Measurements from ENCODE around the gene TMEM255B.
"Not testable (repeated sequence)": the region's sequence is repeated elsewhere in the genome, so short reads cannot be mapped to it uniquely, and the experiment has no call there.

The TMEM255B gene

GRCh38 chr13:113750554-113751399 lies 8.2 kb upstream of the TMEM255B start:
- no peak for DNase-seq

GRCh38 chr13:113751491-113751890 lies 7.5 kb upstream of the TMEM255B start:
- DNase-seq: no peak

- not testable (repeated sequence) for DNase-seq
Observed at GRCh38 chr13:113752211-113752986, 6.6 kb upstream of the TMEM255B start.

- no peak for DNase-seq
Observed at GRCh38 chr13:113753171-113753570, 5.9 kb upstream of the TMEM255B start.

GRCh38 chr13:113754242-113754641 lies 4.8 kb upstream of the TMEM255B start:
- DNase-seq: no peak

GRCh38 chr13:113754691-113755090 lies 4.3 kb upstream of the TMEM255B start:
- no peak for DNase-seq

- DNase-seq: no peak
Observed at GRCh38 chr13:113756441-113757097, 2.5 kb upstream of the TMEM255B start.

GRCh38 chr13:113759525-113760137 lies 605 bp downstream of the TMEM255B start:
- no peak for DNase-seq

- DNase-seq: no peak
Observed at GRCh38 chr13:113761136-113761535, 2.1 kb downstream of the TMEM255B start.

- DNase-seq: no peak
Observed at GRCh38 chr13:113762075-113762474, 3.0 kb downstream of the TMEM255B start.

GRCh38 chr13:113762538-113762937 lies 3.5 kb downstream of the TMEM255B start:
- DNase-seq: no peak

GRCh38 chr13:113763254-113763653 lies 4.2 kb downstream of the TMEM255B start:
- no peak for DNase-seq

- no peak for DNase-seq
Observed at GRCh38 chr13:113763961-113764792, 5.2 kb downstream of the TMEM255B start.

- no peak for DNase-seq
Observed at GRCh38 chr13:113764793-113765563, 6.0 kb downstream of the TMEM255B start.

GRCh38 chr13:113765564-113765910 lies 6.5 kb downstream of the TMEM255B start:
- no peak for DNase-seq

GRCh38 chr13:113766035-113766800 lies 7.2 kb downstream of the TMEM255B start:
- no peak for DNase-seq

- DNase-seq: no peak
Observed at GRCh38 chr13:113767366-113767765, 8.3 kb downstream of the TMEM255B start.

- no peak for DNase-seq
Observed at GRCh38 chr13:113768018-113768905, 9.2 kb downstream of the TMEM255B start.

- no peak for DNase-seq
Observed at GRCh38 chr13:113769106-113769505, 10.1 kb downstream of the TMEM255B start.

GRCh38 chr13:113769881-113770280 lies 10.9 kb downstream of the TMEM255B start:
- no peak for DNase-seq
